Mammary epithelial cell (primary cell): ENCODE measurements around the gene BLCAP.

ENCODE experiments used
- CTCF ChIP-seq, 2 donors: IDR thresholded peaks in 1 of 2; conservative IDR thresholded peaks in 1 of 2; 2 replicates each; pipeline ENCODE4 v1.5.1; 2011 to 2012; ENCODE audit warnings: inconsistent platforms in 2 of 2, low read length in 2 of 2, mild to moderate bottlenecking in 2 of 2, control low read depth in 1 of 2, low read depth in 1 of 2; ENCODE audit not compliant: insufficient read depth in 1 of 2; ENCODE audit errors: extremely low read depth in 1 of 2
- EZH2 ChIP-seq: IDR thresholded peaks from 2 replicates; pipeline ENCODE4 v1.6.1; 2012; ENCODE audit warnings: low read length, inconsistent platforms, borderline replicate concordance

GRCh38 chr20:37525810-37526209 is 1.9 kb downstream of the BLCAP start:
- TF ChIP-seq CTCF (conservative IDR thresholded peaks at IDR 0.05 in 1 of 2, IDR thresholded peaks at IDR 0.05 in 1 of 2; ENCODE audit: extremely low read depth in 1 of 2, insufficient read depth in 1 of 2, low read depth in 1 of 2, low read length in 2 of 2): no peak
- TF ChIP-seq EZH2: no peak
